GM23248 (cell line): ENCODE results near the gene STIM1. TPM values are rescaled to one million over a fixed set of nuclear protein-coding genes. Genes with fewer than 3 reads are reported as not detected.

Source experiments
- DNase-seq: peaks from one replicate; pipeline ENCODE4 v3.0.0-alpha.2; 2015
- H2AFZ ChIP-seq: fragments of 200-600 bp; sonication (generic); 2 replicates; pipeline ENCODE4 v1.6.1; 2016; ENCODE audit warnings: antibody characterized with exemption
- H3F3A ChIP-seq: fragments of 200-600 bp; sonication (generic); 2 replicates; pipeline ENCODE4 v1.6.1; 2016; ENCODE audit warnings: mild to moderate bottlenecking, antibody characterized with exemption, mixed run types; ENCODE audit not compliant: insufficient read depth
- H3K27ac ChIP-seq: fragments of 200-600 bp; sonication (generic); 2 replicates; pipeline ENCODE4 v1.5.1; 2016; ENCODE audit warnings: mild to moderate bottlenecking
- H3K27me3 ChIP-seq: fragments of 200-600 bp; sonication (generic); replicated peaks from 2 replicates; pipeline ENCODE4 v1.6.1; 2016; ENCODE audit warnings: mild to moderate bottlenecking; ENCODE audit not compliant: insufficient read depth
- H3K36me3 ChIP-seq: fragments of 200-600 bp; sonication (generic); 2 replicates; pipeline ENCODE4 v1.6.1; 2016; ENCODE audit warnings: low read depth, mild to moderate bottlenecking
- H3K4me1 ChIP-seq: fragments of 200-600 bp; sonication (generic); 2 replicates; pipeline ENCODE4 v1.6.1; 2016; ENCODE audit warnings: mild to moderate bottlenecking; ENCODE audit not compliant: insufficient read depth
- H3K4me2 ChIP-seq: fragments of 200-600 bp; sonication (generic); one replicate; pipeline ENCODE4 v1.6.1; 2016; ENCODE audit warnings: mild to moderate bottlenecking; ENCODE audit not compliant: unreplicated experiment
- H3K4me3 ChIP-seq: fragments of 200-600 bp; sonication (generic); 2 replicates; pipeline ENCODE4 v1.5.1; 2016; ENCODE audit warnings: mild to moderate bottlenecking
- H3K79me2 ChIP-seq: fragments of 200-600 bp; sonication (generic); 2 replicates; pipeline ENCODE4 v1.6.1; 2016; ENCODE audit warnings: mild to moderate bottlenecking; ENCODE audit not compliant: insufficient read depth
- H3K9ac ChIP-seq: fragments of 200-600 bp; sonication (generic); 2 replicates; pipeline ENCODE4 v1.6.1; 2016; ENCODE audit warnings: mild to moderate bottlenecking
- H3K9me2 ChIP-seq: fragments of 200-600 bp; sonication (generic); 2 replicates; pipeline ENCODE4 v1.6.1; 2016; ENCODE audit warnings: mixed run types, mild to moderate bottlenecking, moderate library complexity; ENCODE audit not compliant: insufficient read depth
- H3K9me3 ChIP-seq: fragments of 200-600 bp; sonication (generic); one replicate; pipeline ENCODE4 v1.6.1; 2017; ENCODE audit warnings: low read depth
- H4K20me1 ChIP-seq: fragments of 200-600 bp; sonication (generic); 2 replicates; pipeline ENCODE4 v1.6.0; 2016; ENCODE audit not compliant: insufficient read depth
- EZH2 ChIP-seq: fragments of 200-600 bp; sonication (generic); IDR thresholded peaks from 2 replicates; pipeline ENCODE4 v1.6.1; 2018; ENCODE audit warnings: antibody characterized with exemption, mild to moderate bottlenecking; ENCODE audit not compliant: insufficient read depth, poor library complexity, severe bottlenecking
- EZH2phosphoT487 ChIP-seq: fragments of 200-600 bp; sonication (generic); IDR thresholded peaks from 2 replicates; pipeline ENCODE4 v1.6.1; 2018; ENCODE audit warnings: antibody characterized with exemption, moderate library complexity, mild to moderate bottlenecking, low read depth; ENCODE audit not compliant: insufficient read depth
- WGBS, 2 experiments: methylation state at CpG; one replicate each; pipeline ENCODE4 v1.1.6; 2015 to 2017; ENCODE audit warnings: low lambda C conversion rate in 2 of 2, low coverage in 1 of 2; ENCODE audit errors: missing lambda C conversion rate in 2 of 2; 5-methylcytosine and 5-hydroxymethylcytosine counted together
- in situ Hi-C: fragments of 300-500 bp; cut with MboI; formaldehyde crosslinking; loops from 2 replicates; pipeline ENCODE4 v1.15.0; 2020
- polyA plus RNA-seq: library from polyadenylated mRNA; unstranded; fragments of >200 nt; fragmentation: Nextera tagmentation; extraction: Ambion mirVana; gene quantifications from 2 replicates; pipeline ENCODE4 v1.2.1, GENCODE V29; 2016
- total RNA-seq: library from RNA; depleted of rRNA; stranded (reverse); fragments of >200 nt; shearing (Covaris generic); gene quantifications from 2 replicates; pipeline ENCODE4 v1.2.3, GENCODE V29; 2014

The STIM1 gene
- total and polyA plus RNA-seq, 2 experiments from 2014 or later, result 22.3 to 24.6 TPM

GRCh38 chr11:3826721-3827120 is 28.7 kb upstream of the STIM1 start:
- TF ChIP-seq EZH2 (no peak), EZH2phosphoT487 (no peak)
- Histone ChIP-seq H3K27me3 (no peaks in the 10 kb centered on the region), H3K27ac (no peak overlapping the region), H4K20me1 (no peaks in the 10 kb centered on the region), H3F3A (peaks cover 8% of the 10 kb centered on the region; the same call in 1 of the 2 replicates), H3K9me2 (no peaks in the 10 kb centered on the region), H3K4me1 (no peaks in the 10 kb centered on the region), H3K4me2 (no peak overlapping the region), H3K79me2 (peaks cover 26% of the 10 kb centered on the region), H3K9ac (no peak overlapping the region), H3K9me3 (no peaks in the 10 kb centered on the region), H3K4me3 (no peak overlapping the region), H3K36me3 (peaks cover 14% of the 10 kb centered on the region), H2AFZ (no peak overlapping the region)
- no peak for DNase-seq
- 92 to 97% methylated on average over 3 of the region's 3 CpGs for WGBS, 2 experiments
- in situ Hi-C loops, result no loop called here

GRCh38 chr11:3827434-3828186 is 27.9 kb upstream of the STIM1 start:
- Histone ChIP-seq H3K79me2 (peaks cover 35% of the 10 kb centered on the region), H4K20me1 (no peaks in the 10 kb centered on the region), H3K4me2 (no peak overlapping the region), H2AFZ (no peak overlapping the region), H3K4me1 (no peaks in the 10 kb centered on the region), H3K36me3 (peaks cover 14% of the 10 kb centered on the region), H3F3A (peaks cover 8% of the 10 kb centered on the region; the same call in 1 of the 2 replicates), H3K27ac (no peak overlapping the region), H3K27me3 (no peaks in the 10 kb centered on the region), H3K9me2 (no peaks in the 10 kb centered on the region), H3K9me3 (no peaks in the 10 kb centered on the region), H3K4me3 (no peak overlapping the region), H3K9ac (no peak overlapping the region)
- no peak for DNase-seq
- 91 to 92% methylated on average over 35 of the region's 35 CpGs for WGBS, 2 experiments
- in situ Hi-C loops, result no loop called here
- no peak for TF ChIP-seq EZH2phosphoT487
- TF ChIP-seq EZH2, result no peak

DNA sequence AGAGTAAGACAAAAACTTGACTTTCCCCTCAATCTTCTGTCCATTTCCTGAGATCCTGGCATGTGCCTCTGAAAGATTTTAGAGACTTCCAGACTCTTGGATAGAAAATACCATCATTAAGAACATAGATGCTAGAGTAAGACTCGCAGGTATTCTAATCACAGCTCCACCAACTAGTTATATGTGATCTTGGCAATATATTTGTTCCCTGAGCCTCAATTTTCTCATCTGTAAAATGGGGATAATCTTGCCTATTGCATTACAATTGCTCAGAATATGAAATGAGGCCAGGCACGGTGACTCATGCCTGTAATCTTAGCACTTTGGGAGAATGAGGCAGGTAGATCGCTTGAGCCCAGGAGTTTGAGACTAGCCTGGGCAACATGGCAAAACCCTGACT is 25.4 kb upstream of the STIM1 start:
- WGBS, 2 experiments, result 96 to 98% methylated on average over 3 of the region's 3 CpGs
- Histone ChIP-seq H3K9ac (no peak overlapping the region), H3K36me3 (peaks cover 14% of the 10 kb centered on the region), H3K79me2 (peaks cover 60% of the 10 kb centered on the region), H3K27me3 (no peaks in the 10 kb centered on the region), H4K20me1 (peaks cover 3% of the 10 kb centered on the region; the same call in 1 of the 2 replicates), H3K9me2 (no peaks in the 10 kb centered on the region), H3K27ac (no peak overlapping the region), H3K4me3 (no peak overlapping the region), H3F3A (peaks cover 8% of the 10 kb centered on the region; the same call in 1 of the 2 replicates), H3K4me2 (no peak overlapping the region), H2AFZ (no peak overlapping the region), H3K9me3 (no peaks in the 10 kb centered on the region), H3K4me1 (peaks cover 4% of the 10 kb centered on the region)
- DNase-seq, result no peak
- TF ChIP-seq EZH2, result no peak
- no peak for TF ChIP-seq EZH2phosphoT487
- in situ Hi-C loops, result no loop called here

DNA sequence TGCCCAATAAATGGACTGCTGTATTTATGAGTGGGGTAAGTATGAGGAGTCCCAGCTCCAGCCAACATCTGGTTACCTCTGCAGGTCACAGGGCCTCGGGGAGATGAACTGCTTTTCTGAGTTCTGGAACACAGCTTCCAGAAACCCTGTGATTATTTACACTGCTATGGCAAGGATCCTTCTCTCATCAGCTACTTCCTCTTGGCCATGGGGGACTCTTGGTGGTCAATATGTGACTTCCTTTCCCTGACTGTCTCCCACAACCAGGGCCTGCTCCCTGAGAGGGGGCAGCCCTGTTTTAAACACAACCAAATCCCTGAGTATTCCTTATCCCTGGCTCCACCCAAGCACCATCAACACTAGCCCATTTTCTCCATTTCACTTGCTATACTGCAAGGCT is 24.7 kb upstream of the STIM1 start:
- peaks cover 14% of the 10 kb centered on the region for H3K36me3 ChIP-seq
- WGBS, 2 experiments, result 100% methylated on average over 1 of the region's 1 CpG

More for the DNA sequence above, 24.7 kb upstream of the STIM1 start:
- Histone ChIP-seq H3K4me3 (no peak overlapping the region), H3K9me2 (no peaks in the 10 kb centered on the region), H2AFZ (no peak overlapping the region), H3K4me1 (peaks cover 10% of the 10 kb centered on the region), H3K9me3 (no peaks in the 10 kb centered on the region), H3K4me2 (no peak overlapping the region), H3K27ac (no peak overlapping the region), H3F3A (peaks cover 8% of the 10 kb centered on the region; the same call in 1 of the 2 replicates), H4K20me1 (peaks cover 3% of the 10 kb centered on the region; the same call in 1 of the 2 replicates), H3K27me3 (no peaks in the 10 kb centered on the region), H3K79me2 (peaks cover 66% of the 10 kb centered on the region), H3K9ac (no peak overlapping the region)
- TF ChIP-seq EZH2phosphoT487 (no peak), EZH2 (no peak)
- DNase-seq, result no peak
- in situ Hi-C loops, result no loop called here
